Hematopoietic multipotent progenitor cell (in vitro differentiated cells): Measurements from ENCODE around the gene RNU1-3. TPM values are rescaled to one million over a fixed set of nuclear protein-coding genes. Genes with fewer than 3 reads are reported as not detected.
"Not testable (repeated sequence)": the region's sequence is repeated elsewhere in the genome, so short reads cannot be mapped to it uniquely, and the experiment has no call there.

Source experiments
- DNase-seq, 3 donors: peaks; one replicate each; pipeline ENCODE4 v3.0.0-alpha.2; 2011 to 2015; ENCODE audit warnings: low read depth in 2 of 3, low spot score in 2 of 3
- total RNA-seq: library from RNA; depleted of rRNA; stranded (reverse); fragments of >200 nt; gene quantifications from one replicate; pipeline ENCODE4 v1.2.3, GENCODE V29; 2012

The RNU1-3 gene
- total RNA-seq = under 0.01 TPM

DNA sequence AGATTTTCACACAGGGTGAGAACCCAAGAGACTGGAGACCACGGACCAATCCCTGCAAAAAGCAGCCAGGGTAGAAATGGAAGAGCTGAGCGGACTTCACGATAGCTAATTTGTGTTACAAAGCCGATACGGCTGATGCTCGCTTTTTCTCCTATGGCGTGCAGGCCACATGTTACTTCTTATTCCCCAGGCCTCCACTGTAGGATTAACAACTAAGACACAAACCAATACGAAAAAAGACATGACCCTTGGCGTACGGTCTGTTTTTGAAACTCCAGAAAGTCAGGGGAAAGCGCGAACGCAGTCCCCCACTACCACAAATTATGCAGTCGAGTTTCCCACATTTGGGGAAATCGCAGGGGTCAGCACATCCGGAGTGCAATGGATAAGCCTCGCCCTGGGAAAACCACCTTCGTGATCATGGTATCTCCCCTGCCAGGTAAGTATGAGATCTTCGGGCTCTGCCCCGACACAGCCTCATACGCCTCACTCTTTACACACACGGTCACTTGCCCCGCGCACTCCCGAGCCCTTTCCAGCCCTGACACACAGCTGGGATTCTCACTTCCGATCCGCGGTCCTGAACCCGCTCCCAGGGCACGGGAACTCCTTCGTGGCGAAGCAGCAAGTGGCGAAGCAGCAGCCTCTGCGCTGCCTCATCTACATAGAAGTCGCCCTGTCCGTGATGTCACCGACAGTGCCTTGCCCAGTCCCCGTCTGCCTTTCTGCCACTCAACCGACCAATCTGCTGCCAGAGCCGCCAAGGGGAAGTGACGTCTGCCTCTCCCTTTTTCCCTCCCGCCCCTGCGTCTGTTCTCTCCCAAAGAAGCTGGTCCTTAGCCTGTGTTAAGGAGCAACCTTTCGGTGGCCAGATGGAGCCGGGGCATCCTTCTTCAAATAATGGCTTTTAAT is at the start of gene RNU1-3:
Gene RNU1-3 (minus strand): TSS at position 447 of the 912 bp plus-strand sequence.
- not testable (repeated sequence) for DNase-seq

DNA sequence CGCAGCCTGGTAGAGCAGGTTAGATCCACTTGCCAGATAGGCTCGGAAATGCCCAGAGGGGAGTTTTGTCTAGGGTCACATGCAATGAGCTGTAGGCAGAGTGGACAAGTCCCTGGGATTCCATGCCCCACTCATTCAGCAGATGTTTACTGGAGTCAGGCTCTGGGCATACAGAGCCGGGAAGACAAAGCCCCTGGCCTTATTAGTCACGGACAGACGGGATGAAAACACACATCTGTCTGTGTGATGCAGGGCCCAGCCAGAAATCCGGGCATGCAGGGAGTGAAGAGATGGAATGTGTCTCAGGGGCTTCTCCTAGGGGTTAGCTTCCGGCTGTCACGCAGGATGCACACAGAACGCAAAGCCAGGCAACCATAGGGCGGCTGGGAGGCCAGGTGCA is 46.7 kb upstream of the RNU1-3 start:
- not testable (repeated sequence) for DNase-seq

- not testable (repeated sequence) for DNase-seq
Measured at GRCh38 chr1:16712984-16713383, 46.2 kb upstream of the RNU1-3 start.

GRCh38 chr1:16712582-16712981 is 45.8 kb upstream of the RNU1-3 start:
- DNase-seq = not testable (repeated sequence)

DNA sequence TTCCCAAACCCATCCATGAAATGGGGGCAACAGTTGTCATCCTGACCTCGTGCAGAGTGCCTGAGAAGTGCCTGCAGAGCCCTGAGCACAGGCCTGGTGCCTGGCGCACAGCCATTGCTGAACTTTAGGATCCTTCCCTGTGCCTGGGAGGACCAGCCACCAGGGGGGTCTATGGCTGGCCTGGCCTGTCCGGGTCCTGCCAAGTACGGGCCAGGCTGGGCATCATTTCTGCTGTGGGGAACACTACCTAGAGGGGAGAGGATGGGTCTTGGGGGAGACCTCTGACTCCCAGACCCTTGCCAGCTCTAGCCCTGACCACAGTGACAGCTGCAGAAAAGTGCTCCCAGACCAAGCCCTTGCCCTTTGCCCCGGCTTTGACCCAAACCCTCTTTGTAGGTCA is 45.4 kb upstream of the RNU1-3 start:
- DNase-seq = not testable (repeated sequence)

GRCh38 chr1:16710618-16711017 is 43.9 kb upstream of the RNU1-3 start:
- DNase-seq = not testable (repeated sequence)

DNA sequence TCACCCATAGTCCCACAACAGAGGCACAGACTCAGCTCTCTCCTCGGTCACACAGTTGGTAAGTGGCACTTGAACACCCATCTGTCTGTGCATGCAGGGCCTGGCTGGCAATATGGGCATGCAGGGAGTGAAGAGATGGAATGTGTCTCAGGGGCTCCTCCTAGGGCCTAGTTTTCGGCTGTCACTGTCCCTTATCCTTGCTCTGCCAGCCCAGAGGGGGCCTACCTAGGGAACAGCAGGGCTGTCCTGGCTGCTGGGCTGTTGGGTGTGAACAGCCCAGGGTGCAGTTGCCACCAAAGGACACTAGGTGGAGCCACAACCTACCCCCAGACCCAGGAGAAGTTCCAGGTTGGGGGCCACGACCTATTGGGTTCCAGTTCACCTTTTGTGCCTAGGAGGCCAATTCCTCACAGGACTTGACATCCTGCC is 42.9 kb upstream of the RNU1-3 start:
- peak in 1 of 3 donors; percentile 28 for DNase-seq

DNA sequence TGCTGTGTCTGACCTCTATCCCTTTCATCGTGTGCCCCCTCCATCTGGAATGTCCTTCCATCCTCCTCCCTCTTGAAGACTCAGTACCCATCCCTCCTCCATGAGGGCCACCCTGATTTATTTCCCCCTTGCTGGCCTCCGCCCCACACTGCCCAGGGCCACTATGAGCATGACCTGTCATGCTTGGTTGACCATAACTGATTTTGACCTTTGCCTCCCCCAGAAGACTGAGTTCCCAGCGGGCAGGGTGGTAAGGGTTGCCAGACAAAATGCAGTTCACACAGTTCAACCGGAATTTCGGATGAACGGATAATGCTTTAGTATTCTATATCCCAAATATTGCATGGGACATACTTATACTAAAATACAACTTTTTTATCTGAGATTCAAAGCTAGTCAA is 42.0 kb upstream of the RNU1-3 start:
- DNase-seq = not testable (repeated sequence)

DNA sequence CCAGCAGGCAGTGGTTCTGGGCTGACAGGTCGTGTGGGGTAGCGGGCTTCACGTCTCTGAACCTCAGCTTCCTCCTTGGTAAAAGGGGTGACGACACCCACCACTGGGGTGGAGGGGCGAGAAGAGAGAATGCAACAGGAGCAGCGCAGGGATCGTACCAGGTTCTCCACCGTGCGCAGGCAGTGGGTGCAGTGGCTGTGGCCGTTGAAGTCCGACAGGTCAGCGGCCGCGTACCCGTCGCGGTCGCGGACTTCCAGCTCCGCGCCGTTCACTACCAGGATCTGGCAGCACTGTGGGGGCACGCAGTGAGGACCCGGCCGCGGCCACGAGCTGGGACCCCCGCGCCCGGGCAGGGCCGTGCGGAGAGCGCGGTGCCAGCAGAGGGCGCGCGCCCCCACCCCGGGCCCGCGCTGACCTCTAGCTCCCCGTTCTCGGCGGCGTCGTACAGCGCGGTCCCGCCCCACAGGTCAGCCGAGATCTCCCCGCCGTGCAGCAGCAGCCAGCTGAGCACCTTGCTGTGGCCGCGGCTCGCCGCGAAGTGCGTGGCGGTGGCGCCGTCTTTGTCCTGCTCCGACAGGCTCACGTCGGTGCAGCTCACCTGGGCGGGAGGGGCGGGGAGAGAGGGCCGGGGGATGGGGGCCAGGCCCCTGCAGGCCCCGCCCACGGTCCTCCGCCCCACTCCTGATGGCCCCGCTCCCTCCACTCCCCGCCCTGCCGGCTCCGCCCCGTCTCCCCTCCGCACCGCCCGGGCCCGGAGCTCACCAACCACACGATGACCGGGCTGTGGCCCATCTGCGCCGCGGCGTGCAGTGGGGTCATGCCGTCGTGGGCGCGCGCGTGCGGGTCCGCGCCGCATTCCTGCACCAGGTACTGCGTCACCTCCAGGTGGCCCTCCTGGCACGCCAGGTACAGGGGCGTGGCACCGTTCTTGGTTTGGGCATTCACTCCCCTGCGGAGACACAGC is 40.7 kb upstream of the RNU1-3 start:
- not testable (repeated sequence) for DNase-seq

GRCh38 chr1:16706302-16706701 is 39.6 kb upstream of the RNU1-3 start:
- not testable (repeated sequence) for DNase-seq

DNA sequence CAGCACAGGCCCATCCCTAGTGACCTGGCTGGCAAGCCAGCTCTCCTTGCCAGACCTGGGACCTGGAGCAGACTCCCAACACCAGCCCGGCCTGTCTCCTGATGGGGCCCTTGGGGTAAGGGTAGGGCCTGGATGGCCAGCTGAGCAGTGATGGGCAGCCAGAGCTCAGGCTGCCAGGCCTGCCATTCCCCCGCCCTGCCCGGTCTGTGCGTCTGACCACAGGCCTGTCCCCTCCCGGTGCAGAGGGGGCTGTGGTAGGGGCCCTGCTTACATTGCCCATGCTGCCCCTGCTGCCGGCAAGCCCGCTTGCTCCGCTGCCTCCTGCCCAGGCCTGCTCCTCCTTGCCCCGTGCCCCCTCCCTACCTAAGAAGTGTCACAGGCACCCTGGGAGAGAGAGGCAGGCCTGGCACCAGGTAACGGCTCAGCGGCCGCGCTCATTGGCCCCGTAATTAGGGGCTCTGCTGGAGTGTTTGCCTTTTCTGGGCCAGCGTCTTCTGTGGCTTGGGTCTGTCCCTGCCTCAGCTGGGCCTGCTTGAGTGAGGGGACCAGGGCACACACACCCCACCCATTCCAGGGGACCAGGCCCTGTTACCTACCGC is 37.9 kb upstream of the RNU1-3 start:
- DNase-seq = not testable (repeated sequence)

DNA sequence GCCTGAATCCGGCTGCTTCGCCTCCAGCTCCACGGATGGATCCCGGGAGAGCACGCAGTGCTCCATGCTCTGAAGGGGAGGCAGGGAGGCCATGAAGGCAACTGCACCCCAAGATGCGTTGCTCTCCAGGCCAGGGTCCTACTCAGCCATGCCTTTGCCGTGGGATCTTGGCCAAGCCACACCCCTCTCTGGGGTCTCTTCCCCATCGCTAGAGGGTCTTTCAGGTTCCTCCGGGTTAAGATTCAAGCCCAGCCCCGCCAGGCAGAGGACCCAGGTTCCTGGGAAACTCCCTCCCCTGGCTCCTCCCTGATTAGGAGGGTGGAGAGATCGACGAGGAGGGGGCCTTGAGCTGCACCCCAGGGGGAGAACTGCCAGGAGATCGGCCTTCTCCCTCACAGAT is 37.3 kb upstream of the RNU1-3 start:
- not testable (repeated sequence) for DNase-seq

GRCh38 chr1:16703602-16704001 is 36.9 kb upstream of the RNU1-3 start:
- DNase-seq = not testable (repeated sequence)

GRCh38 chr1:16703141-16703540 is 36.4 kb upstream of the RNU1-3 start:
- DNase-seq = not testable (repeated sequence)

- not testable (repeated sequence) for DNase-seq
Measured at GRCh38 chr1:16702280-16702679, 35.5 kb upstream of the RNU1-3 start.

DNA sequence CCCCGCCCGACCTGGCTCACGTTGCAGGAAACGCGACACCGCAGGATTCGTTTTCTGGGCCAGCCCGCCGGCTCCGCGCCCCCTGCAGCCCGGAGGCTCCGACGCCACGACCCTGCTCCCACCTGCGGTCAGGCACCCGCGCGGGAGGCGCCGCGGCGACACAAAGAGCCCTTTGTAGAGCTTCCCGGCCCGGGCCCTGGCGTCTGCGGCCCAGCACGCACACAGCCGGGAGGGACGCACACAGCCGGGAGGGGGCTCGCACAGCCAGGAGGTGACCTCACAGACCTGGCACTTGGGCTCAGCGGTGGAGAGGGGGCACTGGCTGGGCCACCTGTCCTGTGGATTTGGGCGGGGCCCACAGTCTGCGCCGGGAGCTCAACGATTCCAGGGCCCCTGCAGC is 34.4 kb upstream of the RNU1-3 start:
- DNase-seq = not testable (repeated sequence)

DNA sequence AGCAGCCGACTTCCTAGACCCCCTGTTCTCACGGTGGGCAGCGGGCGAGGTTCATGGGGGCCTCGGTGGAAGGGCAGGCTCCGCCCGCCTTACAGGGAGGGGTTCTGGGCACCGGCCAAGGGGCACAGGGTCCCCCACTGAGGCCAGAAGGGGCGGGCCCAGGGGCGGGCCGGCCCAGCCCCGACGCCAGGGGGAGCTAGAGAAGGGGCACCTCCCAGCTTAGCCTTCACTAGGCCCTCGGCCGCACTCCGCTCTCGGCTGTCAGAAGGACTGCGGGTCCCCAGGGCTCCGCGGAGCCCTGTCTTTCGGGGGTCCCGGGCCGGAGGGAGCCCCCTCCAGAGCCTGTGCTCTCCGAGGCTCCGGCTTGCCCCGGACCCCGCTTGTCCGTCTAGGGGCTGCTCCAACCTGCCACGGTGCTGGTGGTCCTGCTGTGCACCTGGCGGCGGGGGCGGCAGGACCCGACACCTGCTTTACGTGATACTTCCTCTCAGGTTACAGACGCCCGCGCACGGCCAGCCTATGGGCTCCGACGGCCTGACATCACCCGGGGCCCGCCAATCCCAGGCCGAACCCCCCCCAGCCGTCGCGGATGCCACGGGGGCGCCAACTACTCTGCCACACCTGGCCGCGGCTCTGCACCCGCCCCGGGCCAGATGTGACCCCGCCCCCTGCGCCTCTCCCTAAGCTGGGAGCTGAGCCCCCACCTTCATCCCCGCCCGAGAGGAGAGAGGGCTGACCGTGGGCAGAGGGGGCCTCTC is 33.6 kb upstream of the RNU1-3 start:
- DNase-seq = not testable (repeated sequence)

GRCh38 chr1:16699440-16699839 is 32.7 kb upstream of the RNU1-3 start:
- not testable (repeated sequence) for DNase-seq

- DNase-seq = not testable (repeated sequence)
Measured at GRCh38 chr1:16697152-16697551, 30.4 kb upstream of the RNU1-3 start.
